ENCODE data around the gene PPP1R26.

The PPP1R26 gene

GRCh38 chr9:135471791-135472640 is 7.6 kb upstream of the PPP1R26 start:
- no peak overlapping the region for H3K4me3 ChIP-seq (replicated peaks in 1 of 2; ENCODE audit: low read depth in 2 of 2, low read length in 2 of 2)
- no peak for DNase-seq (ENCODE audit: low read depth in 2 of 2)
- no peak for TF ChIP-seq CTCF (IDR thresholded peaks at IDR 0.05; ENCODE audit: low read depth, low read length)

- no peak overlapping the region for H3K4me3 ChIP-seq (replicated peaks in 1 of 2; ENCODE audit: low read depth in 2 of 2, low read length in 2 of 2)
- no peak for DNase-seq (ENCODE audit: low read depth in 2 of 2)
- no peak for TF ChIP-seq CTCF (IDR thresholded peaks at IDR 0.05; ENCODE audit: low read depth, low read length)
These were observed 5.5 kb upstream of the PPP1R26 start for GRCh38 chr9:135473972-135474543.

GRCh38 chr9:135474915-135475314 is 4.7 kb upstream of the PPP1R26 start:
- peak; percentile 28 for TF ChIP-seq CTCF (IDR thresholded peaks at IDR 0.05; ENCODE audit: low read depth, low read length)
- no peak overlapping the region for H3K4me3 ChIP-seq (replicated peaks in 1 of 2; ENCODE audit: low read depth in 2 of 2, low read length in 2 of 2)
- DNase-seq (ENCODE audit: low read depth in 2 of 2) = no peak

- TF ChIP-seq CTCF (IDR thresholded peaks at IDR 0.05; ENCODE audit: low read depth, low read length) = no peak
- no peak overlapping the region for H3K4me3 ChIP-seq (replicated peaks in 1 of 2; ENCODE audit: low read depth in 2 of 2, low read length in 2 of 2)
- DNase-seq (ENCODE audit: low read depth in 2 of 2) = peak in 1 of 2 donors; percentile 56
These were observed 2.8 kb upstream of the PPP1R26 start for GRCh38 chr9:135476561-135477355.

- no peak for DNase-seq (ENCODE audit: low read depth in 2 of 2)
- TF ChIP-seq CTCF (IDR thresholded peaks at IDR 0.05; ENCODE audit: low read depth, low read length) = no peak
- no peak overlapping the region for H3K4me3 ChIP-seq (replicated peaks in 1 of 2; ENCODE audit: low read depth in 2 of 2, low read length in 2 of 2)
These were observed 1.4 kb upstream of the PPP1R26 start for GRCh38 chr9:135478191-135478590.

GRCh38 chr9:135478829-135479468 is 633 bp upstream of the PPP1R26 start:
- DNase-seq (ENCODE audit: low read depth in 2 of 2) = peak; percentile 16 to 38
- H3K4me3 ChIP-seq (replicated peaks in 1 of 2; ENCODE audit: low read depth in 2 of 2, low read length in 2 of 2) = peak overlapping the region; percentile 29 to 47
- TF ChIP-seq CTCF (IDR thresholded peaks at IDR 0.05; ENCODE audit: low read depth, low read length) = peak; percentile 3

Measured in cardiac fibroblast (primary cell).